ENCODE results near the gene LHFPL3. TPM values are rescaled to one million over a fixed set of nuclear protein-coding genes. Genes with fewer than 3 reads are reported as not detected.

LHFPL3 gene
- total and polyA plus RNA-seq, 2 donors (not counting 1 experiment from before 2014, with no cell fraction given), result not detected

DNA sequence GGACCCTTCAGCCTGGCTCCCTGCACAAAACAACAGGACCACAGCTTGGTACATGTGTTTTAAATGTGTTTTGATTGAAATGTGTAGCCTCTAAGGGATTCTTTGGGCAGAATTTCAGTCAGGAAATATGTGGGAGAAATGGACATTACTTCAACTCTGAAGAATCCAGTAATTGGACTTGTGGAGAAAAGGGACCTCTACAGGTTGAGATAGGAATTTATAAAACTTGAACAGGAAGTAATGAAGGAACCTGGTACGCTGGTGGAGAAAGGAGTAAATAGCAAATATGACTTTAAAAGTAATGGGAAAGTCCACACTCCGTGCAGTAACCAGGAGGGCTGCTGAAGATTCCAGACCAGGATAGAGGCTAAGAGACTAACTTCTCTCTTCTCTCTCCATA is 220.5 kb downstream of the LHFPL3 start:
- Mint-ChIP-seq H3K27ac (no peak overlapping the region), H3K9me3 (ENCODE audit: insufficient read depth) (no peaks in the 10 kb centered on the region), H3K27me3 (no peaks in the 10 kb centered on the region), H3K4me3 (no peak overlapping the region), H3K4me1 (no peaks in the 10 kb centered on the region)
- ChIA-PET POLR2A (no interaction called here), CTCF (no interaction called here)
- intact Hi-C loops (cut with micrococcal nuclease), result no loop called here
- Histone ChIP-seq H3K79me2 (ENCODE audit: control insufficient read depth, insufficient read depth, low read length) (no peaks in the 10 kb centered on the region), H3K4me2 (replicated peaks; ENCODE audit: low read depth, low read length, poor library complexity, severe bottlenecking) (no peak overlapping the region), H4K20me1 (ENCODE audit: control insufficient read depth, insufficient read depth, low read length, poor library complexity, severe bottlenecking) (no peaks in the 10 kb centered on the region), H2AFZ (ENCODE audit: insufficient read depth, low read depth, low read length, poor library complexity, severe bottlenecking) (no peak overlapping the region), H3K27me3 (replicated peaks in 1 of 4; ENCODE audit: control extremely low read depth in 1 of 4, control insufficient read depth in 3 of 4, insufficient read depth in 4 of 4, low read length in 3 of 4) (no peaks in the 10 kb centered on the region), H3K9me3 (ENCODE audit: control extremely low read depth in 1 of 3, control insufficient read depth in 2 of 3, insufficient read depth in 1 of 3, low read length in 2 of 3) (no peaks in the 10 kb centered on the region), H3K4me3 (ENCODE audit: control extremely low read depth in 1 of 5, extremely low read depth in 1 of 5, insufficient read depth in 1 of 5, low read depth in 2 of 5, low read length in 4 of 5) (no peak overlapping the region), H3K4me1 (ENCODE audit: control insufficient read depth in 2 of 2, insufficient read depth in 2 of 2, low read length in 2 of 2) (no peaks in the 10 kb centered on the region), H3K36me3 (replicated peaks in 1 of 2; ENCODE audit: control extremely low read depth in 1 of 2, control insufficient read depth in 1 of 2, extremely low read depth in 1 of 2, insufficient read depth in 2 of 2, low read length in 1 of 2) (no peaks in the 10 kb centered on the region), H3K27ac (ENCODE audit: low read length in 2 of 2) (no peak overlapping the region), H3K9ac (ENCODE audit: low read length) (no peak overlapping the region)
- 33% methylated on average over 1 of the region's 2 CpGs for WGBS (ENCODE audit: insufficient coverage)
- ATAC-seq (ENCODE audit: low read depth) (no peak), DNase-seq (no peak)
- TF ChIP-seq EZH2 (IDR thresholded peaks at IDR 0.05; ENCODE audit: borderline replicate concordance, insufficient read depth, low read depth, low read length, poor library complexity, severe bottlenecking) (no peak), CTCF (IDR thresholded peaks at IDR 0.05) (no peak)

- Histone ChIP-seq H3K36me3 (replicated peaks in 1 of 2; ENCODE audit: control extremely low read depth in 1 of 2, control insufficient read depth in 1 of 2, extremely low read depth in 1 of 2, insufficient read depth in 2 of 2, low read length in 1 of 2) (no peaks in the 10 kb centered on the region), H3K9ac (ENCODE audit: low read length) (no peak overlapping the region), H2AFZ (ENCODE audit: insufficient read depth, low read depth, low read length, poor library complexity, severe bottlenecking) (no peak overlapping the region), H3K9me3 (ENCODE audit: control extremely low read depth in 1 of 3, control insufficient read depth in 2 of 3, insufficient read depth in 1 of 3, low read length in 2 of 3) (no peaks in the 10 kb centered on the region), H3K27ac (ENCODE audit: low read length in 2 of 2) (no peak overlapping the region), H3K4me2 (replicated peaks; ENCODE audit: low read depth, low read length, poor library complexity, severe bottlenecking) (no peak overlapping the region), H3K4me1 (ENCODE audit: control insufficient read depth in 2 of 2, insufficient read depth in 2 of 2, low read length in 2 of 2) (no peaks in the 10 kb centered on the region), H3K4me3 (ENCODE audit: control extremely low read depth in 1 of 5, extremely low read depth in 1 of 5, insufficient read depth in 1 of 5, low read depth in 2 of 5, low read length in 4 of 5) (no peak overlapping the region), H3K79me2 (ENCODE audit: control insufficient read depth, insufficient read depth, low read length) (no peaks in the 10 kb centered on the region), H3K27me3 (replicated peaks in 1 of 4; ENCODE audit: control extremely low read depth in 1 of 4, control insufficient read depth in 3 of 4, insufficient read depth in 4 of 4, low read length in 3 of 4) (no peaks in the 10 kb centered on the region), H4K20me1 (ENCODE audit: control insufficient read depth, insufficient read depth, low read length, poor library complexity, severe bottlenecking) (no peaks in the 10 kb centered on the region)
- DNase-seq, result no peak
- Mint-ChIP-seq H3K9me3 (ENCODE audit: insufficient read depth) (no peaks in the 10 kb centered on the region), H3K27me3 (no peaks in the 10 kb centered on the region), H3K4me3 (no peak overlapping the region), H3K27ac (no peak overlapping the region), H3K4me1 (no peaks in the 10 kb centered on the region)
- no peak for ATAC-seq (ENCODE audit: low read depth)
- ChIA-PET POLR2A (no interaction called here), CTCF (no interaction called here)
- TF ChIP-seq EZH2 (IDR thresholded peaks at IDR 0.05; ENCODE audit: borderline replicate concordance, insufficient read depth, low read depth, low read length, poor library complexity, severe bottlenecking) (no peak), CTCF (IDR thresholded peaks at IDR 0.05) (no peak)
- WGBS (ENCODE audit: insufficient coverage), result no CpG with 5 or more reads among the region's 3 CpGs
- intact Hi-C loops (cut with micrococcal nuclease), result no loop called here
These were observed 222.0 kb downstream of the LHFPL3 start for GRCh38 chr7:104550362-104550761.

Measured in B cell (primary cell).